ENCODE measurements around the gene MAD1L1.
"Not testable (repeated sequence)": the region's sequence is repeated elsewhere in the genome, so short reads cannot be mapped to it uniquely, and the experiment has no call there.

The MAD1L1 gene

GRCh38 chr7:2000746-2001321 is 231.9 kb downstream of the MAD1L1 start:
- TF ChIP-seq, protein P1, sequence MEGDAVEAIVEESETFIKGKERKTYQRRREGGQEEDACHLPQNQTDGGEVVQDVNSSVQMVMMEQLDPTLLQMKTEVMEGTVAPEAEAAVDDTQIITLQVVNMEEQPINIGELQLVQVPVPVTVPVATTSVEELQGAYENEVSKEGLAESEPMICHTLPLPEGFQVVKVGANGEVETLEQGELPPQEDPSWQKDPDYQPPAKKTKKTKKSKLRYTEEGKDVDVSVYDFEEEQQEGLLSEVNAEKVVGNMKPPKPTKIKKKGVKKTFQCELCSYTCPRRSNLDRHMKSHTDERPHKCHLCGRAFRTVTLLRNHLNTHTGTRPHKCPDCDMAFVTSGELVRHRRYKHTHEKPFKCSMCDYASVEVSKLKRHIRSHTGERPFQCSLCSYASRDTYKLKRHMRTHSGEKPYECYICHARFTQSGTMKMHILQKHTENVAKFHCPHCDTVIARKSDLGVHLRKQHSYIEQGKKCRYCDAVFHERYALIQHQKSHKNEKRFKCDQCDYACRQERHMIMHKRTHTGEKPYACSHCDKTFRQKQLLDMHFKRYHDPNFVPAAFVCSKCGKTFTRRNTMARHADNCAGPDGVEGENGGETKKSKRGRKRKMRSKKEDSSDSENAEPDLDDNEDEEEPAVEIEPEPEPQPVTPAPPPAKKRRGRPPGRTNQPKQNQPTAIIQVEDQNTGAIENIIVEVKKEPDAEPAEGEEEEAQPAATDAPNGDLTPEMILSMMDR (conservative IDR thresholded peaks at IDR 0.05; ENCODE audit: low read depth) = no peak
- ChIA-PET POLR2A (ENCODE audit: low non-redundant PET) (no interaction called here), CTCF (interaction anchor here (0.8 kb wide), 1 partner anchor 347 kb away, joined by 3 read pairs; no protein-coding TSS in a partner anchor)
- H3K27ac ChIP-seq = peak overlapping the region; percentile 48; the same call in 1 of the 2 replicates
- DNase-seq (ENCODE audit: low spot score) = no peak

DNA sequence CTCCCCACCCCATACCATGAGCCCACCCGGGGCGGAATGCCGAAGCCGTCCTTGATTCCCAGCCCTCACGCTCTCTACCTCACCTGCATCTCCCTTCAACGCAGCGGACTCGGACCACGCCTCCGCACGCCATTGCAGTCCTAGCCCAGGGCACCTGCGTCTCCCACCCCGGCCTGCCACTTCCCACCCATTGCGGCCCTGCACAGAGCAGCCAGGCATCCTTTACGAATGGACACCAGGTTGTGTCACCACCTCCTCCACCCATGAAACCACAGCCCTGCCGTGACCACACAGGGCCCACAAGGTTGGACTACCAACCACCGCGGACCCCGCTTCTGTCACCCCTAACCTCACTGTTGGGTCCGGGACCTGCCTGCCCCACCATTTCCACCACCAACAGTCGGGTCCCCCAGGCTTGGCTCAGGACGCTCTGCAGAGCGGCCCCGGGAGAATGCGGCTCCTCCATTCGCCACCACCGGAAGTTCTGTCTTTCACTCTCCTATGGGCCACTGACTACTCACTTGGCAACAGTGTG is 232.5 kb downstream of the MAD1L1 start:
- ChIA-PET POLR2A (ENCODE audit: low non-redundant PET) (no interaction called here), CTCF (no interaction called here)
- no peak for DNase-seq (ENCODE audit: low spot score)
- H3K27ac ChIP-seq = 0 out of 2 replicates have a peak overlapping the region, but pooled peaks have one; percentile 48
- TF ChIP-seq, protein P1 (conservative IDR thresholded peaks at IDR 0.05; ENCODE audit: low read depth) = no peak

- ChIA-PET CTCF (no interaction called here), POLR2A (ENCODE audit: low non-redundant PET) (no interaction called here)
- H3K27ac ChIP-seq = no peak overlapping the region
- DNase-seq (ENCODE audit: low spot score) = no peak
- TF ChIP-seq, protein P1 (conservative IDR thresholded peaks at IDR 0.05; ENCODE audit: low read depth) = no peak
Measured at GRCh38 chr7:1999278-1999984, 233.3 kb downstream of the MAD1L1 start.

- POLR2A ChIA-PET (ENCODE audit: low non-redundant PET) = no interaction called here
- no peak for DNase-seq (ENCODE audit: low spot score)
- TF ChIP-seq, protein P1 (conservative IDR thresholded peaks at IDR 0.05; ENCODE audit: low read depth) = no peak
- no peak overlapping the region for H3K27ac ChIP-seq
- CTCF ChIA-PET = no interaction called here
Measured at GRCh38 chr7:1998146-1998545, 234.6 kb downstream of the MAD1L1 start.

DNA sequence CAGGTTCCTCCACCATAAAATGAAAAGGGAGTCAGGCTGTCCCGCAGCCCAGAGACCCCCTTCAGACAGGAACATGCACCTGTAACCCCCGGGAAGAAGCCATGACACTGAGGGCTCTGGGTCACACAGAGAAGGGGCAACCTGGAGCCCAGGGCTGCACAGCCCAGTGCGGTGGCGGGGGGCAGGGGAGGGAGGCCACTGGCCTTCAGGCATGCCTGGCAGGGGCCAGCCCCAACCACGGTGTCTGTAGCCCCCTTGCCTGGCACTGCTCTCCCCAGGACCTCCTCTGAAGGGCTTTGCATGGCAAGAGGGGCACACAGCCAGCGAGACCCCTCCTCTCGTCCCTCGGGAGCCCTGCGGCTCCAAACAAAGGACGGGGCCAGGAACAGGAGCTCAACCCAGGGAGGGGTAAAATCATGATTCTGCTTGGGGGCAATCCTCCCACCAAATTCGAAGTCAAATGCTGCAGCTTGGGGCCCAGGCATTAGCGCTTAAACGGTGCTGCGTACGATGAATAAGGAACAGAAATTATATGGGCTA is 235.1 kb downstream of the MAD1L1 start:
- TF ChIP-seq, protein P1 (conservative IDR thresholded peaks at IDR 0.05; ENCODE audit: low read depth) = no peak
- DNase-seq (ENCODE audit: low spot score) = no peak
- H3K27ac ChIP-seq = no peak overlapping the region
- CTCF ChIA-PET = no interaction called here
- POLR2A ChIA-PET (ENCODE audit: low non-redundant PET) = no interaction called here

DNA sequence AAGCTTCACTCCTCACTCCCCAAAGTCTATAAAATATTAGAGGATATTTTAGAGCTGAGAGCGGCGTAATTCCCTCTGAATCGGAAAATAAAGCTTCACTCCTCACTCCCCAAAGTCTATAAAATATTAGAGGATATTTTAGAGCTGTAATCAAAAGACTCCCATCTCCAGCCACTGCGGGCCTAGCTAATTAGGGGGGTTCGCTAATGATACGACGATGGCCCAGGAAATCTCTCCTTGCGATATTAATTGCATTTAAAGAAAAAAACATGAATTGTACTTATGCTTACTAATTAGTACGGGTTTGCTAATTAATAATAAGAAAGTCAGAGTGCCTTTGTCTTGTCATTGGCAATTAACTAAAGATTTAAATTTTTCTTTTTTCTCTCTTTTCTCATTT is 235.9 kb downstream of the MAD1L1 start:
- no peak for DNase-seq (ENCODE audit: low spot score)
- H3K27ac ChIP-seq = no peak overlapping the region
- ChIA-PET POLR2A (ENCODE audit: low non-redundant PET) (no interaction called here), CTCF (no interaction called here)
- TF ChIP-seq, protein P1 (conservative IDR thresholded peaks at IDR 0.05; ENCODE audit: low read depth) = no peak

GRCh38 chr7:1995911-1996420 is 236.8 kb downstream of the MAD1L1 start:
- POLR2A ChIA-PET (ENCODE audit: low non-redundant PET); CTCF ChIA-PET; H3K27ac ChIP-seq; DNase-seq (ENCODE audit: low spot score): not testable (repeated sequence)

Data from RWPE1 (cell line).